NT2/D1 (cell line): ENCODE measurements around the gene RBM38.

ENCODE experiments used
- DNase-seq: peaks from one replicate; pipeline ENCODE4 v3.0.0-alpha.2; 2011; ENCODE audit warnings: low read depth, low spot score
- H3K27me3 ChIP-seq: 2 replicates; pipeline ENCODE4 v1.6.0; 2011; ENCODE audit warnings: mild to moderate bottlenecking; ENCODE audit not compliant: insufficient read length, insufficient read depth
- H3K36me3 ChIP-seq: 2 replicates; pipeline ENCODE4 v1.6.1; 2011; ENCODE audit warnings: mild to moderate bottlenecking, low read length, mixed read lengths; ENCODE audit not compliant: insufficient read depth, insufficient read length
- H3K4me1 ChIP-seq: 2 replicates; pipeline ENCODE4 v1.5.1; 2011; ENCODE audit not compliant: insufficient read depth, insufficient read length
- H3K4me3 ChIP-seq: 2 replicates; pipeline ENCODE4 v1.5.1; 2011; ENCODE audit warnings: low read depth; ENCODE audit not compliant: insufficient read length
- H3K9ac ChIP-seq: 2 replicates; pipeline ENCODE4 v1.6.0; 2011; ENCODE audit warnings: low read depth; ENCODE audit not compliant: insufficient read length
- H3K9me3 ChIP-seq: 2 replicates; pipeline ENCODE4 v1.5.1; 2011; ENCODE audit warnings: mild to moderate bottlenecking, low read length; ENCODE audit not compliant: insufficient read depth
- SUZ12 ChIP-seq: IDR thresholded peaks from 2 replicates; pipeline ENCODE4 v1.6.1; 2011; ENCODE audit not compliant: insufficient read length, insufficient read depth; ENCODE audit errors: extremely low read depth
- YY1 ChIP-seq: IDR thresholded peaks from 2 replicates; pipeline ENCODE4 v1.6.1; 2011; ENCODE audit not compliant: insufficient read length, insufficient read depth
- ZNF274 ChIP-seq: IDR thresholded peaks from 2 replicates; pipeline ENCODE4 v1.6.1; 2011; ENCODE audit warnings: mild to moderate bottlenecking, low read depth, low read length

Gene RBM38

DNA sequence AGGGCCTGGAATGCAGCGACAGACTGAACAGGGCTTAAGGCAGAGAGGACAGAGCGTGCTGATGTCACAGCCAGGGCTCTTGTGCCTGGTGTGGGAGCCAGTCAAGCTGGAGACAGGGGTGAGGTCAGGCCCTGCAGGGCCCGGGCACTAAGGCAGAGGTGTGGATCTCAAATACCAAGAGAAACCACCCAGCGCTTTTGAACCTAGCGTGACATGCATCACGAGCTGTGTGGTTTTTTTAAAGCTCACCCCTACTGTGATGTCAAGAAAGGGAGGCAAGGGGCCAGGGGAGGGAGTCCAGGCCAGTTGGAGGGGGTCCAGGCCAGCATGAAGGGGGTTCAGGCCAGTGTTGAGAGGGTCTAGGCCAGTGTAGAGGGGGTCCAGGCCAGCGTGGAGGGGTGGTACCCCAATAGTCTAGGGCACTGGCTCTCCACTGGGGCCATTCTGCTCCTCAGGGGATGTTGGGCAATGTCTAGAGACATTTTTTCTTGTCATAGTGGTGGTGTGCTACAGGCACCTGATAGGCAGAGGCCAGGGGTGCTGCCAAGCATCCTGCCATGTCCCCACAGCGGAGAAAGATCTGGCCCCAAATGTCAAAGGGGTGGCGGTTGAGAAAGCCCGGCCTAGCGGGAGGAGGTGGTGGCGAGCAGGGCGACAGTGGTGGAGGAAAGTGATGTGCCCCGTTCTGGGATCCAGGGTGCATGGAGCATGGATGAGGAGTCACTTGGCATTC, 42.6 kb downstream of the RBM38 start:
- H3K9ac ChIP-seq = no peak overlapping the region
- no peak for DNase-seq
- no peak overlapping the region for H3K4me3 ChIP-seq
- no peak for TF ChIP-seq ZNF274
- no peak for TF ChIP-seq SUZ12
- TF ChIP-seq YY1 = no peak
- H3K27me3 ChIP-seq = no peaks in the 10 kb centered on the region
- H3K36me3 ChIP-seq = no peaks in the 10 kb centered on the region
- peaks cover 13% of the 10 kb centered on the region for H3K4me1 ChIP-seq
- H3K9me3 ChIP-seq = peaks cover 4% of the 10 kb centered on the region; the same call in 1 of the 2 replicates

DNA sequence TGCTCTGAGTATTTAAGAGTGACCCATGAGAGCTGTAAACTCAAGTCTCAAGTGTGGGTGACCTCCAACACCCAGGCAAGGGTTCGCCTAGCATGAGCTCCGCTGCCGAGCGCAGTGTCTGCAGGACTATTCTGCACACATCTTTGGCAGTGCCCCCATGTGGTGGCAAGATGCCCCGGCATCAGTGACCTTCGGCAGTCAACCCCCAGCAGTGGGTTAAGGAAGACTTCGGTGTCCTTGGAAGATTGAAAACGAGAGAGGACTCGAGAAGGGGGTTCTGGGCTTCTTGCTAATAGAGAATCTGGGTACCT, 43.1 kb downstream of the RBM38 start:
- no peak for DNase-seq
- TF ChIP-seq SUZ12 (no peak), YY1 (no peak)
- Histone ChIP-seq H3K9ac (no peak overlapping the region), H3K4me3 (no peak overlapping the region), H3K36me3 (no peaks in the 10 kb centered on the region), H3K4me1 (peaks cover 9% of the 10 kb centered on the region), H3K9me3 (peaks cover 4% of the 10 kb centered on the region; the same call in 1 of the 2 replicates), H3K27me3 (no peaks in the 10 kb centered on the region)

DNA sequence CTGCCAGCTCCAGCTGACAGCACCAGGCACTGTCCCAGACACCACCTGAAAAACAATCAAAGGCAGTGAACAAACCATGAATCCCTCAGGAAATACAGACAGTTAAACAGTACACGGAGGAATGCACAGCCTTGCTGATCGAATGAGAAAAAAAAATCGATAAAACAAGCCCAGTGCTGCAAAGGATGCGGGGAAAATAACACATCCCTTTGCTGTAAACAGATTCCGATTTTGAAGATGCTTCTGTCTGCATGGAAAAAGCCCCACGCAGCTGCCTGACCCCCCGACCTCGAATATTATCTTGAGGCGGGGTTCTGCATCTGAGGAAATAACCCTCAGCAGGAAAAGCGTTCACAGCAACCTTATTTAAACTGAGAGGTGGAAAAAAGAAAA, 43.9 kb downstream of the RBM38 start:
- DNase-seq = no peak
- H3K9ac ChIP-seq = no peak overlapping the region
- no peaks in the 10 kb centered on the region for H3K36me3 ChIP-seq
- H3K27me3 ChIP-seq = no peaks in the 10 kb centered on the region
- no peaks in the 10 kb centered on the region; the same call in 1 of the 2 replicates for H3K9me3 ChIP-seq
- TF ChIP-seq SUZ12 = no peak
- no peak for TF ChIP-seq ZNF274
- TF ChIP-seq YY1 = no peak
- peaks cover 9% of the 10 kb centered on the region for H3K4me1 ChIP-seq
- no peak overlapping the region for H3K4me3 ChIP-seq

DNA sequence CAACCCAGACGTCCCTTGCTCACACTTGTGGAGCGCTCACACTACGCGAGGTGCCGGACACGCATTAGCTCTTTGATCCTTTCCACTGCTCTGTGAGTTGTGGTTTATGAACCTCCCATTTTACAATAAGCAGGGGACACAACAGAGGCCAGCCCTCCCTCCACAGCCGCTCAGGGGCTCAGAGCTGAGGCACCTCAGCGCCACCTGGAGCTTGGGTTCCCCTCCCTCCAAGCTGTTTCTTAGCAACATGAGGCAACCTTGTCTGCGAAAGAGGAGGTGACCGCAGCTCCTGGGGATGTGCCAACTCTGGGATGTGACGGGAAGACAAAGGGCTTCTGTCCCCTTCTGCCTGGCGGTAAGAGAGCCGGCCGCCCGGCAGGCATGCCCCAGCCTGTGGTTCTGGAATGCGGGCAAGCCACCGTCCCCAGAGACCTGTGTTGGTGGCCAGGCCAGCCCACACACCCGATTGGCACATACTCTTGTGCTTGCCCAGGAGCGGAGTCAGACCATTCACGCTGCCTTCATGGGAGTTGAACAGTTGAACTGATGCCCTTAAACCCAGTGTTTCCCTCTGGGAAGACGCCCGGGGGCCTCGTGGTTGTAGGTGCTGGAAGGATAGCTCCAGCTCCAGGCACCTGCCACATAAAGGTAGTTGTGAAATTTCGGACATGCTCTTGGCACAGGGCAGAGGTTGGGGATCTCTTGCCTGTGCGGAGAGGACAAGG, 44.5 kb downstream of the RBM38 start:
- DNase-seq = no peak
- Histone ChIP-seq H3K36me3 (no peaks in the 10 kb centered on the region), H3K9me3 (no peaks in the 10 kb centered on the region; the same call in 1 of the 2 replicates), H3K4me3 (no peak overlapping the region), H3K4me1 (peaks cover 9% of the 10 kb centered on the region), H3K27me3 (no peaks in the 10 kb centered on the region), H3K9ac (no peak overlapping the region)
- TF ChIP-seq YY1 (no peak), ZNF274 (no peak)

DNA sequence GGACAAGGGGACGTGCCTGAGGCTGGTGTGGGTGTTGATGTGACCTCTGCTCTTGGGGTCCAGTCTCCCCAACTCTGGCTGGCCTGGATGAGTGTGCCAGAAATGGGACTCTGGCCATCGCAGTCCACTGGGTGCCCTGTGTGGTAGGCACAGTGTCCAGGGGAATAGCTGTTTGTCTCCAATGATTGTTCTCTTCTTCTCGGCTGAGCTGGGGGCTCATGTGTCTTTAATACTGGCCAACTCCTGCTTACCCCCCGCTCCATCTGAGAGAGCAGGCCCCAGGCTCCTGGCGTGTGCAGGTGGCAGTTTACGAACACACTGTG, 45.0 kb downstream of the RBM38 start:
- Histone ChIP-seq H3K9ac (no peak overlapping the region), H3K36me3 (no peaks in the 10 kb centered on the region), H3K27me3 (no peaks in the 10 kb centered on the region), H3K4me3 (no peak overlapping the region), H3K4me1 (peaks cover 12% of the 10 kb centered on the region), H3K9me3 (no peaks in the 10 kb centered on the region; the same call in 1 of the 2 replicates)
- TF ChIP-seq YY1 (no peak), ZNF274 (no peak), SUZ12 (no peak)
- no peak for DNase-seq

DNA sequence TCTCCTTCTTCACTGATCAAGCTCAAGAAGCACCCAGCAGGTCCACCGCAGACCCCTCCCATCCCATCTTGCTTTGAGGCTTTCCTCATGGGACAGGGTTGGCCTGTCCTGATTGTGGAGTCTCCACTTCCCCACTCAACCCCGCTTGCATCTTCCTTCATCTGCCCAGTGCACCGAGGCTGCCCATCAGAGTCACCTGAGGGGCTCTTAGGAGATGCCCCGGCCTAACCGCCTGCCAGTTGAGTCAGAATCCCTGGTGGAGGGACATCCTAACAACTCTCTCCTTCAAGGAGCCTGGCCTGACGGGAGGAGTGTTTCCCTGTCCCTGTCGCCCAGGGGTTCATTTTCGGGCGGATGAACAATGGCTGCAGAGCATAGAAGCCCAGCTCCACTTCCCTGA, 46.1 kb downstream of the RBM38 start:
- Histone ChIP-seq H3K9me3 (no peaks in the 10 kb centered on the region), H3K9ac (no peak overlapping the region), H3K4me3 (no peak overlapping the region), H3K27me3 (no peaks in the 10 kb centered on the region), H3K36me3 (no peaks in the 10 kb centered on the region), H3K4me1 (peaks cover 20% of the 10 kb centered on the region)
- no peak for DNase-seq
- TF ChIP-seq ZNF274 (no peak), YY1 (no peak), SUZ12 (no peak)

DNA sequence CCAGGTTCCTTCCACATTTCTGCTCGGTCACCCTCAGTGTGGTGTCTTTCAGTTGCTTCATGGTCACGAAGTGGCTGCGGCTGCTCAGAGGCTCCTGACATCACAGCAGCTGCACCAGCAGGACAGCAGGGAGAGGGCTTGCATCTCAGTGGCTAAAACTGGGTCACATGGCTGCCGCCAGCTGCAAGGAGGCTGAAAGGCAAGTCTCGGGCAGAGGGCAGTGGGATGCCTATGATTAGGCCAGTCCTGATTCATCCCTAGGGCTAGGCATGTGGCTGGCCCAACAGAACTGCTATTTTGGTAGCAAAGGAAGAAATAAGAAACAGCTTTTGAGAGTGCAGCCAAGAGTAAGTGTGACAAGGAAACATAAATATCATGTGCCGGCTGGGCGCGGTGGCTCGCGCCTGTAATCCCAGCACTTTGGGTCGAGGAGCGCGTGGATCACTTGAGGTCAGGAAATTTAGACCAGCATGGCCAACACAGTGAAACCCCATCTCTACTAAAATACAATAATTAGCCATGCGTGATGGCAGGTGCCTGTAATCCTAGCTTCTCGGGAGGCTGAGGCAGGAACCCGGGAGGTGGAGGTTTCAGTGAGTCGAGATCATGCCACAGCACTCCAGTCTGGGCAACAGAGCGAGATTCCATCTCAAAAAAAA, 46.6 kb downstream of the RBM38 start:
- Histone ChIP-seq H3K9ac (no peak overlapping the region), H3K4me3 (no peak overlapping the region), H3K4me1 (peaks cover 23% of the 10 kb centered on the region), H3K9me3 (no peaks in the 10 kb centered on the region), H3K27me3 (no peaks in the 10 kb centered on the region), H3K36me3 (no peaks in the 10 kb centered on the region)
- DNase-seq = no peak
- TF ChIP-seq ZNF274 (no peak), YY1 (no peak), SUZ12 (no peak)
